T-helper 2 cell treated with Interferon-gamma antibody and Interleukin-4, amounts not matched to agents 100 ng/mL and 5 ng/mL, for 36 hours (primary cell): ENCODE results near the gene NUDCD2. TPM values are rescaled to one million over a fixed set of nuclear protein-coding genes. Genes with fewer than 3 reads are reported as not detected.
"Not testable (repeated sequence)": the region's sequence is repeated elsewhere in the genome, so short reads cannot be mapped to it uniquely, and the experiment has no call there.

Experiments
- intact Hi-C: fragments of 100-400 bp; cut with micrococcal nuclease; formaldehyde crosslinking; loops from one replicate; pipeline ENCODE4 v1.15.1; 2023
- total RNA-seq: library from RNA; stranded (reverse); gene quantifications from 2 replicates; pipeline ENCODE4 v1.2.3, GENCODE V29; 2022

The NUDCD2 gene
- total RNA-seq, 1 donor from 2014 or later, result 28.7 TPM

- intact Hi-C loops, result no loop called here
Observed at GRCh38 chr5:163434401-163434866, 25.5 kb downstream of the NUDCD2 start.

DNA sequence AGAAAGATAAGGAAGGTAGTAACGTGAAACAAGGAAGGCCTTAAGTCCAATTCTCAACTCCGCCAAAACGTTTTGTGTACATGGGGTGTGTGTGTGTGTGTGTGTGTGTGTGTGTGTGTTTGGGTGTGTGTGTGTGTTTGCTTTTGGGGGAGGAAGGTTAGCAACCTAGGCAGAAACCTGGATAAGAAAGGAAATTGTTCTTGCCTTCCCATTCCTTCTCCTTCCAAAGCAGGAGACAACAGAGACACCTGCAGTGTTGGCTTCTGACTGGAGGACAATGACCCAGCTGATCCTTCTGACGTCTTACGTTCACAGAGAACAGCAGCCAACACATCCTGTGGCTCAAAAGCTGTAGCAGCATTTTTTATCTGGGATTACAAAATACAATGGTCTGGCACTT, 26.6 kb downstream of the NUDCD2 start:
- intact Hi-C loops, result no loop called here

- intact Hi-C loops, result no loop called here
Observed at GRCh38 chr5:163432544-163432943, 27.4 kb downstream of the NUDCD2 start.

- intact Hi-C loops, result not testable (repeated sequence)
Observed at GRCh38 chr5:163426128-163426527, 33.8 kb downstream of the NUDCD2 start.

GRCh38 chr5:163424836-163425235, 35.1 kb downstream of the NUDCD2 start:
- intact Hi-C loops, result no loop called here

GRCh38 chr5:163415673-163416072, 44.2 kb downstream of the NUDCD2 start:
- intact Hi-C loops, result not testable (repeated sequence)

- intact Hi-C loops, result no loop called here
Observed at GRCh38 chr5:163410505-163410904, 49.4 kb downstream of the NUDCD2 start.

DNA sequence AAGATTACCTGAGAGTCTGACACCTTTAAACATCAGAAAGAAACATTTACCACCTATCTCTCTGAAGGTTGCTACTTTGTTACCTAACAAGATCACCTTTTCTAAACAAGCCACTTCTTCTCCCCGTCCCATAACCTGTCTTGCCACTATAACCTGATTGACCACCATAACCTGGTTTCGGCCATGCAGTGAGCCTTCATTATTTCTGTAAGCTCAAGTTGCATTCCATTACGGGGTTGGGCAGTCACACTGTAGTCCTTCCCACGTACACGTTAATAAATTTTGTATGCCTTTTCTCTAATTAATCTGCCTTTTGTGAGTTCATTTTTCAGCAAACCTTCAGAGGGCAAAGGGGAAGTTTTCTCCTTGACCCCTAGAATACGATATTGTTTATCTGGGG, 50.5 kb downstream of the NUDCD2 start:
- intact Hi-C loops, result loop anchor here (2.0 kb wide), 2 partner anchors 61 to 1865 kb away; no protein-coding TSS in a partner anchor

- intact Hi-C loops, result loop anchor here (1.0 to 2.0 kb wide), 3 partner anchors 60 to 1864 kb away; no protein-coding TSS in a partner anchor
Observed at GRCh38 chr5:163408311-163408923, 51.5 kb downstream of the NUDCD2 start.

DNA sequence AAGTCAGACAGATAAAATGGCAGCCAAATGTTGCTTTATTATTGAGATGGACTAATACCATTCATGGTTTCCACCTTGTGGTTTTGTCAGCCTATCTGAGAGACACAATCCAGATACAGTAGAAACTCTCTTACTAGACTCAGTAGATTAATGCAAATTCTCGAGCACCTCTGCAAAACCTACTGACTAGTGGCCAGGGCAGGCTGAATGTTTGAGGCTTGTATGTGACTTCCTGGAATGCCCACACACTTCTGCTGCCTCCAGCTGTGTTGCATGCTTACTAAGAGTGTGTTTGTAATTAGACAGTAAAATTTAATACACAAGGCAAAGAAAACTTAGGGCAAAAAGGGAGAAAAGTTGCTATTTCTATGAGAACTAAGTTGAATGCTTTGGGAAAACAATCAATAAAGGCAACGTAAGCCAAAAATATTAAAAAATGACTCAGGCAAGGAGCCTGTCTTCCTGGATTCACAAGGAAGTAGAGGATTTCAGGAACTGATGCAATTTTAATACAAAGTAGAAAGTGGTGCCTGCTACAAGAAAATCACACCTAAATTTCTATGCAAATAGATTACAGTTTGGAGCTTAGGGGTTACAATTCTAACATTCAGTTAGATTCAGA, 52.8 kb downstream of the NUDCD2 start:
- intact Hi-C loops, result no loop called here

DNA sequence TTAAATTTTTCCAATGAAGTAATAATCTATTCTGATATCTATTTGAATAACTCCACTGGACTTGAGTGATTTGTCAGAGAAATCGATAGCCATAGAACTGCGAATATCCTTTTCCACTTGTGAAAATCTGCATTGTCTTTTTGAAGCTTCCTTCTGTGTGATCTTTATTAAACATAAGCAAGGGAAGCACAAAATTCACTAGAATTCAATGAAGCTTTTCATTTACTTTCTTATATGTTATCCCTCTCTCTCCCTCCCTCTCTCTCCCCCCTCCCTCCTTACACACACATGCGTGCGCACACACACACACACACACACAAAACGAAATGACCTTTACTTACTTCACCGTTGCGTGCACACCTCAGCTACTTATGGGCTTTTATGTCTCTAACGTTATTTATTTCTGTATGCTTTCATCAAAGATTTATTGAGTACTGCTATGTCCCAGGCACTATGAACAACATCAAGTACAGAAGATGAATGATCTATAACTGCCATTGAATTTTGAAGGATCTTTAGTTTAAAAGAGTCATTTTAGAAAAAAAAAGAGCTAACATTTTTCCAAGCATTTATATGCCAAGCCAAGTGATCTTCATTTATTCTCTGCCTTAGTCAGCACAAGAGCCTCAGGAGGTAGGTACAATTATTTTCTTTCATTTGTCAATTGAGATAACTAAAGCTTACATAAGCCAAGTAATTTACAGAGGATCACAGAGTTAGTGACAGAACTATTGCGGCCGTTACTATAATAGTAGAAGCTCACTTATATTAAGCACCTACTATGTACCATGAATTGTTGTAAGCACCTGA, 55.3 kb downstream of the NUDCD2 start:
- intact Hi-C loops, result no loop called here

GRCh38 chr5:163402007-163402406, 57.9 kb downstream of the NUDCD2 start:
- intact Hi-C loops, result no loop called here

- intact Hi-C loops, result no loop called here
Observed at GRCh38 chr5:163401271-163401670, 58.6 kb downstream of the NUDCD2 start.

GRCh38 chr5:163399923-163400322, 60.0 kb downstream of the NUDCD2 start:
- intact Hi-C loops, result no loop called here

- intact Hi-C loops, result no loop called here
Observed at GRCh38 chr5:163397354-163397753, 62.5 kb downstream of the NUDCD2 start.

GRCh38 chr5:163396818-163397340, 63.0 kb downstream of the NUDCD2 start:
- intact Hi-C loops, result not testable (repeated sequence)

Other genes starting within 250 kb of the NUDCD2 start
- 111 and 119 TPM in 2 replicates for gene CCNG1, start 22.5 kb downstream of the NUDCD2 start, total RNA-seq
- gene HMMR, start 530 bp upstream of the NUDCD2 start, total RNA-seq, result 46.1 and 46.6 TPM in 2 replicates
- gene MAT2B, start 45.5 kb upstream of the NUDCD2 start, total RNA-seq, result 82.4 and 84.5 TPM in 2 replicates